ENCODE measurements around the gene SLC28A2. TPM values are rescaled to one million over a fixed set of nuclear protein-coding genes. Genes with fewer than 3 reads are reported as not detected.

The SLC28A2 gene
- total RNA-seq, 1 experiment from 2014 or later, result not detected

DNA sequence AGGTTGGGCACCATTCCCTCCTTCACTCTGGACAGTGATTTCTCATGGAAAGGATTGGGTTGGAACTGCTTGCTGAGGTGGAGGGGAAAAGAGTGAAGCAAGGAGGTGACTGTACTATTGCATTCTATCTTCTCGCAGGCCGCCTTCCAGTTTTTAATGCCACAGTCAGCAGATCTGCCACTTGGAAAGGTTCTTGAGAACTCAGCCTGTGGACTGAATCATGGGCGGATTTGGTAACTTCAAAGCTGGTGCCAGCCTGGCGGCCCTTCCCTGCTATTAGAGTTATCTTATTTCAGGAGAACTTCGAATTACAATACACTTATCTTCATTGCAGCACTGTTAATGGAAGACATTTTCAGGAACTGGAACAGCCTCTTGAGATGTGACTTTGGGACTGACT lies 23.1 kb upstream of the SLC28A2 start:
- CTCF ChIA-PET, result no interaction called here
- Mint-ChIP-seq H3K4me3 (ENCODE audit: low read depth, unreplicated experiment) (no peak overlapping the region), H3K36me3 (ENCODE audit: insufficient read depth, unreplicated experiment) (no peaks in the 10 kb centered on the region), H3K4me1 (ENCODE audit: low read depth, unreplicated experiment) (no peaks in the 10 kb centered on the region), H3K27me3 (ENCODE audit: unreplicated experiment) (peaks cover 5% of the 10 kb centered on the region), H3K27ac (ENCODE audit: unreplicated experiment) (no peak overlapping the region), H3K9me3 (ENCODE audit: low read depth, unreplicated experiment) (peaks cover 5% of the 10 kb centered on the region)
- TF ChIP-seq, protein P1, sequence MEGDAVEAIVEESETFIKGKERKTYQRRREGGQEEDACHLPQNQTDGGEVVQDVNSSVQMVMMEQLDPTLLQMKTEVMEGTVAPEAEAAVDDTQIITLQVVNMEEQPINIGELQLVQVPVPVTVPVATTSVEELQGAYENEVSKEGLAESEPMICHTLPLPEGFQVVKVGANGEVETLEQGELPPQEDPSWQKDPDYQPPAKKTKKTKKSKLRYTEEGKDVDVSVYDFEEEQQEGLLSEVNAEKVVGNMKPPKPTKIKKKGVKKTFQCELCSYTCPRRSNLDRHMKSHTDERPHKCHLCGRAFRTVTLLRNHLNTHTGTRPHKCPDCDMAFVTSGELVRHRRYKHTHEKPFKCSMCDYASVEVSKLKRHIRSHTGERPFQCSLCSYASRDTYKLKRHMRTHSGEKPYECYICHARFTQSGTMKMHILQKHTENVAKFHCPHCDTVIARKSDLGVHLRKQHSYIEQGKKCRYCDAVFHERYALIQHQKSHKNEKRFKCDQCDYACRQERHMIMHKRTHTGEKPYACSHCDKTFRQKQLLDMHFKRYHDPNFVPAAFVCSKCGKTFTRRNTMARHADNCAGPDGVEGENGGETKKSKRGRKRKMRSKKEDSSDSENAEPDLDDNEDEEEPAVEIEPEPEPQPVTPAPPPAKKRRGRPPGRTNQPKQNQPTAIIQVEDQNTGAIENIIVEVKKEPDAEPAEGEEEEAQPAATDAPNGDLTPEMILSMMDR (IDR thresholded peaks at IDR 0.05; ENCODE audit: unreplicated experiment), result no peak
- intact Hi-C loops (cut with micrococcal nuclease; ENCODE audit: unreplicated experiment), result no loop called here
- DNase-seq, result no peak
- no TSS peak for BruUV-seq (replicated peaks)

DNA sequence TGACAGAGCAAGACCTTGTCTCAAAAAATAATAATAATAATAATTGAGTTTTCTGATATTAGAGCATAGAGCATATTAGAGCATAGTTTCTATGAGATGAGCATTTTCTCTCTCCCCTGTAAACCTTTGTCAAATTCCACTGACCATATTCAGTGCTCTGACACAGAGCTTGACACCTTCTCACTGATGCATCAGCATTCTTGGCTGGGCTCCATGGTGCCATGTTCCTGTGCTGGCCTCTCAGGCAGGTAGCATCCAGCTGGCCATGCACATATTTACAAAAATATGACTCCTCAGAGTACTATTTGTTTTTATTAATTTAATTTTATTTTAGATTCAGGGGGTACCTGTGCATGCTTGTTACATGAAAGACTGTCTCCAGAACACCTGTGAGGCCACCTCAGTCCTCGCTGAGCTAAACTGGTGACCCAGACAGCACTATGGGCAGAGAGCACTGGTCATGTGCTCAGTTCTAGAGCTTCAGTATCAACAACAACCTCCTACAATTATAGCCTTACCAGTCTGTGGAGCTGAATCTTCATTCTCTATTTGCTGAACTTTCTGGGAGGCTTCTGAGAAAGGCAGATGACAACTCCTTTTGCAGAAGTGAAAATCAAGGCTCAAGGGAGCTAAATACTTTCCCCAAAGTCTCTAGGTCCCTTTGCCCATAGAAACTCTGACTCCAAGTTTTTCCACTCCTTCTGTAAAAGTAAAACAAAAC lies 21.6 kb upstream of the SLC28A2 start:
- H3K27ac Mint-ChIP-seq (ENCODE audit: unreplicated experiment), result no peak overlapping the region
- H3K27me3 Mint-ChIP-seq (ENCODE audit: unreplicated experiment), result no peaks in the 10 kb centered on the region
- intact Hi-C loops (cut with micrococcal nuclease; ENCODE audit: unreplicated experiment), result no loop called here
- BruUV-seq (replicated peaks), result no TSS peak
- no peaks in the 10 kb centered on the region for H3K4me1 Mint-ChIP-seq (ENCODE audit: low read depth, unreplicated experiment)
- no peak for DNase-seq
- H3K4me3 Mint-ChIP-seq (ENCODE audit: low read depth, unreplicated experiment), result no peak overlapping the region
- CTCF ChIA-PET, result no interaction called here
- peaks cover 7% of the 10 kb centered on the region for H3K9me3 Mint-ChIP-seq (ENCODE audit: low read depth, unreplicated experiment)
- H3K36me3 Mint-ChIP-seq (ENCODE audit: insufficient read depth, unreplicated experiment), result no peaks in the 10 kb centered on the region
- TF ChIP-seq, protein P1 (IDR thresholded peaks at IDR 0.05; ENCODE audit: unreplicated experiment), result no peak

DNA sequence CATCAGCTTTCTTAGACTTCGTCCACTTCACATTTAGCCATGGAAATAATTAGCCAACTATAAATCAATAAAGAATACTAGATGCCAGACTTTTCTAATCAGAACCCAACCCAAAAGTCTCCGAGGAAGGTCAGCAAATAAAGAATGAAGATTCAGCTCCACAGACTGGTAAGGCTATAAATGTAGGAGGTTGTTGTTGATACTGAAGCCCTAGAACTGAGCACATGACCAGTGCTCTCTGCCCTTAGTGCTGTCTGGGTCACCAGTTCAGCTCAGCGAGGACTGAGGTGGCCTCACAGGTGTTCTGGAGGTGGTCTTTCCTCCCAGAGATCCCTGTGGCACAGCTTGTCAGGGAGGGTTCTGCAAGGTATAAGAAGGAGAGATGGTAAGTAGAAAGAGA lies 20.9 kb upstream of the SLC28A2 start:
- H3K36me3 Mint-ChIP-seq (ENCODE audit: insufficient read depth, unreplicated experiment), result no peaks in the 10 kb centered on the region
- H3K9me3 Mint-ChIP-seq (ENCODE audit: low read depth, unreplicated experiment), result peaks cover 7% of the 10 kb centered on the region
- intact Hi-C loops (cut with micrococcal nuclease; ENCODE audit: unreplicated experiment), result no loop called here

DNA sequence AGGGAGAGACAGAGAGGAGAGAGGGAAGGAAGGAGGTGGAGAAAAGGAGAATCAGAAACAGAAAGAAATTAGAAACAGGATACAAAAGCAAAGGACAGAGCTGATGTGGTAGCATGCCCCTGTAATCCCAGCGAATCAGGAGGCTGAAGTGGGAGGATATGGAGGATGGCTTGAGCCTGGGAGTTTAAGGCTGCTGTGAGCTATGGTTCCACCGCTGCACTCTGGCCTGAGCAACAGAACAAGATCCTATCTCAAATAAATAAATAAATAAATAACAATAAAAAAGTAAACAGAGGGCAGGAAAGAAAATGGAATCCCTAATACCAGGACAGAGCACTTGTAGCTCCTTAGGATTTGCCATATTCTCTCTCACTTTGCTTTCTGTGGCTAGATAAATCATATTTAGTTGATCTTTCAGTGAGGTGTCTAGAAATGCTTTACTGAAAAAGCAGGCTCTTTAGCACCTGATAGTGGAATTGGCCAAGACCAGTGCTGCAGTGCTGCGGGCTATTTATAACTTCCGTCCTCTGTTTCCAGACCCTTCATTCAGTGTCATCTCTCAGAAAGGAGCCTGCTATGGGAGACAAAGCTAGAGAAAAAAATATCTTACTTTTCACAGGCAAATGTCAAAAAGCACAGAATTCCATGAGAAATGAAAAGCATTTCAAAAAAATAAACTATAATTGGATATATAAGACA lies 20.0 kb upstream of the SLC28A2 start:
- H3K36me3 Mint-ChIP-seq (ENCODE audit: insufficient read depth, unreplicated experiment), result no peaks in the 10 kb centered on the region
- no peak overlapping the region for H3K4me3 Mint-ChIP-seq (ENCODE audit: low read depth, unreplicated experiment)
- DNase-seq, result no peak
- CTCF ChIA-PET, result interaction anchor here (0.7 kb wide), 1 partner anchor 38 kb away, joined by 8 read pairs; no protein-coding TSS in a partner anchor
- H3K9me3 Mint-ChIP-seq (ENCODE audit: low read depth, unreplicated experiment), result peaks cover 8% of the 10 kb centered on the region
- no TSS peak for BruUV-seq (replicated peaks)
- TF ChIP-seq, protein P1 (IDR thresholded peaks at IDR 0.05; ENCODE audit: unreplicated experiment), result no peak
- intact Hi-C loops (cut with micrococcal nuclease; ENCODE audit: unreplicated experiment), result no loop called here
- H3K27me3 Mint-ChIP-seq (ENCODE audit: unreplicated experiment), result no peaks in the 10 kb centered on the region
- no peaks in the 10 kb centered on the region for H3K4me1 Mint-ChIP-seq (ENCODE audit: low read depth, unreplicated experiment)
- H3K27ac Mint-ChIP-seq (ENCODE audit: unreplicated experiment), result no peak overlapping the region

More for the DNA sequence above, 20.9 kb upstream of the SLC28A2 start:
- CTCF ChIA-PET, result no interaction called here
- H3K4me3 Mint-ChIP-seq (ENCODE audit: low read depth, unreplicated experiment), result no peak overlapping the region
- no peaks in the 10 kb centered on the region for H3K4me1 Mint-ChIP-seq (ENCODE audit: low read depth, unreplicated experiment)
- no peaks in the 10 kb centered on the region for H3K27me3 Mint-ChIP-seq (ENCODE audit: unreplicated experiment)
- H3K27ac Mint-ChIP-seq (ENCODE audit: unreplicated experiment), result no peak overlapping the region
- no peak for DNase-seq
- TF ChIP-seq, protein P1 (IDR thresholded peaks at IDR 0.05; ENCODE audit: unreplicated experiment), result no peak
- no TSS peak for BruUV-seq (replicated peaks)

Measured in Calu3 (cell line).